AG04449 (cell line): Measurements from ENCODE around the gene ARMC6.

Source experiments
- CTCF ChIA-PET: fragments of 350-600 bp; formaldehyde crosslinking; extraction: SDS; loops from one replicate; lab custom pipeline; 2021; ENCODE audit warnings: antibody characterized with exemption; lab: Yijun Ruan, JAX
- POLR2A ChIA-PET: fragments of 400-600, 350-600 bp; formaldehyde crosslinking; extraction: SDS; loops from one replicate; lab custom pipeline; 2020; ENCODE audit warnings: antibody characterized with exemption, inconsistent platforms; lab: Yijun Ruan, JAX
- DNase-seq: peaks from one replicate; pipeline ENCODE4 v3.0.0-alpha.2; 2010; ENCODE audit warnings: low read depth, low spot score
- H3K4me3 ChIP-seq: 2 replicates; pipeline ENCODE4 v1.5.1; 2011; ENCODE audit warnings: low read depth, mild to moderate bottlenecking, control low read depth, low read length
- TF ChIP-seq, protein P1 (sequence below): IDR thresholded peaks from one replicate; pipeline ENCODE4 v1.5.1; 2011; ENCODE audit warnings: mild to moderate bottlenecking, moderate library complexity, low read length, control low read depth, inconsistent platforms; ENCODE audit not compliant: insufficient read depth; ENCODE audit errors: missing control alignments

The ARMC6 gene

DNA sequence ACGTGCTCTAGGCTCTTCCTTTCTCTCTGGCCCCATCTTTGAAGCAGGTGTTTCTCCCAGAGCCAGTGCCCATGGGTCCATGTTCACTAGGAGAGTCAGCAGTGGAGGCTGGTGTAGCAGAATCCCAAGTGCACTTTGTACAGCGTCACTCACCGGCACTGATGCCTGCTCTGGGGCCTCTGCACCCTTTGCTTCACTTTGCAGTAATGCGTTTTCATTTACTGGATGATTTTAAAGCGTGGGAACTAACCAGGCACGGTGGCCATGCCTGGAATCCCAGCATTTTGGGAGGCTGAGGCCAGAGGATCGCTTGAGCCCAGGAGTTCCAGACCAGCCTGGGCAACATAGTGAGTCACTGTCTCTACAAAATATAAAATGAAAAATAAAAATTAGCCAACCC is 61.1 kb downstream of the ARMC6 start:
- CTCF ChIA-PET, result no interaction called here

DNA sequence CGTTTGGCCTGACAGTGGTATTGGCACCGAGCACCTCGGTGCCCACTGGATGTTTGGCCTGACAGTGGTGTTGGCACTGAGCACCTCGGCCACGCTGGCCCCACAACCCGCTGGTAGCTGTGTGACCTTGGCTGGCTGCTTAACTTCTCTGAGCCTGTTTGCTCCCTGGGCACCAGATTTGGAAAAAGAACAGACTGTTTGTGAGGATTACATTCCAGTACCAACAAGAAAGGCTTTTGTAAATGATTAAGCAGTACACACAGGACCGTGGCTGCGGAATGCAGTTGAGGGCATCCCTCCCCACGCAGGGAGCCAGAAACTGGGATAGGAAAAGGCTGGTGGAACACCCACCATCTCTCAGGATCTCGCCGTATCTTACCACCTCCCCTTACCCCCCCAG is 62.3 kb downstream of the ARMC6 start:
- POLR2A ChIA-PET, result no interaction called here
- CTCF ChIA-PET, result no interaction called here
- no peak overlapping the region for H3K4me3 ChIP-seq
- TF ChIP-seq, protein P1, sequence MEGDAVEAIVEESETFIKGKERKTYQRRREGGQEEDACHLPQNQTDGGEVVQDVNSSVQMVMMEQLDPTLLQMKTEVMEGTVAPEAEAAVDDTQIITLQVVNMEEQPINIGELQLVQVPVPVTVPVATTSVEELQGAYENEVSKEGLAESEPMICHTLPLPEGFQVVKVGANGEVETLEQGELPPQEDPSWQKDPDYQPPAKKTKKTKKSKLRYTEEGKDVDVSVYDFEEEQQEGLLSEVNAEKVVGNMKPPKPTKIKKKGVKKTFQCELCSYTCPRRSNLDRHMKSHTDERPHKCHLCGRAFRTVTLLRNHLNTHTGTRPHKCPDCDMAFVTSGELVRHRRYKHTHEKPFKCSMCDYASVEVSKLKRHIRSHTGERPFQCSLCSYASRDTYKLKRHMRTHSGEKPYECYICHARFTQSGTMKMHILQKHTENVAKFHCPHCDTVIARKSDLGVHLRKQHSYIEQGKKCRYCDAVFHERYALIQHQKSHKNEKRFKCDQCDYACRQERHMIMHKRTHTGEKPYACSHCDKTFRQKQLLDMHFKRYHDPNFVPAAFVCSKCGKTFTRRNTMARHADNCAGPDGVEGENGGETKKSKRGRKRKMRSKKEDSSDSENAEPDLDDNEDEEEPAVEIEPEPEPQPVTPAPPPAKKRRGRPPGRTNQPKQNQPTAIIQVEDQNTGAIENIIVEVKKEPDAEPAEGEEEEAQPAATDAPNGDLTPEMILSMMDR, result no peak
- DNase-seq, result no peak

More for the DNA sequence above, 61.1 kb downstream of the ARMC6 start:
- DNase-seq, result no peak
- TF ChIP-seq, protein P1, result no peak
- POLR2A ChIA-PET, result no interaction called here
- H3K4me3 ChIP-seq, result no peak overlapping the region

DNA sequence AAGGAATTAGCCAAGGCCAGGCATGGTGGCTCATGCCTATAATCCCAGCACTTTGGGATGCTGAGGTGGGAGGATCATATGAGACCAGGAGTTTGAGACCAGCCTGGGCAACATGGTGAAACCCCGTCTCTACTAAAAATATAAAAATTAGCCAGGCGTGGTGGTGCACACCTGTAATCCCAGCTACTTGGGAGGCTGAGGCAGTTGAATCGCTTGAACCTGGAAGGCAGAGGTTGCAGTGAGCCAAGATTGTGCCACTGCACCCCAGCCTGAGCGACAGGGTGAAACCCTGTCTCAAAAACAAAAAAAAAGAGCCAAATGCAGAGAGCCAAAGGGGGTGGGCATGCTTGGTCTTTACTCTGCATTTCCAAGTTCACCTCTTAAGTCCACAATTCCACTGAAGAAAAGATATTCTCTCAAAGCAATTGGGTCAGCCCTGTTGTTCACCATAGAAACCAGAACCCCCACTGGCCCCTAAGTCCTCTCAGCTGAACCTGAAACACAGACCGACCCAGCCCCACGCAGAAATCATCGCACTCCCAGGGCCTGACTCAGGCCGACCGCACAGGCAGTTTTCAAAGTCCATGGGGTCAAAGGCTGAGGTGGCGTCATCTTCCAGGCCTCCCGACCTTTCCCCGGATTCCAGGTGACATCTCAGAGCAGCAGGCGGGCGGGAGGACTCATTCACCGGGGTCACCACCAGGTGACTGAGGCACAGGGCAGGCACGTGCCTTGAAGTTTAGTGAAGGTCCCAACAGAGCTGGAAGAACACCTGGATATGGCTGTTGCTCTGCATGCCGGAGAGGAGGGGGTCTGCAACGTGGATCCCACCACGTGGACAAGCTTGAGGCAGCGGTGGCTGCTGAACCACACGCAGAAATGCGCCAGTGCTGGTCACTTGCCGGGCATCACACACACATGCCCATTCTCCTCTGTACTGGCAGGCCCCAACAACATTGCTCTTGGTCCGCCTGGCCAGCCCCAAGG is 63.5 kb downstream of the ARMC6 start:
- ChIA-PET POLR2A (no interaction called here), CTCF (no interaction called here)
- DNase-seq, result no peak

DNA sequence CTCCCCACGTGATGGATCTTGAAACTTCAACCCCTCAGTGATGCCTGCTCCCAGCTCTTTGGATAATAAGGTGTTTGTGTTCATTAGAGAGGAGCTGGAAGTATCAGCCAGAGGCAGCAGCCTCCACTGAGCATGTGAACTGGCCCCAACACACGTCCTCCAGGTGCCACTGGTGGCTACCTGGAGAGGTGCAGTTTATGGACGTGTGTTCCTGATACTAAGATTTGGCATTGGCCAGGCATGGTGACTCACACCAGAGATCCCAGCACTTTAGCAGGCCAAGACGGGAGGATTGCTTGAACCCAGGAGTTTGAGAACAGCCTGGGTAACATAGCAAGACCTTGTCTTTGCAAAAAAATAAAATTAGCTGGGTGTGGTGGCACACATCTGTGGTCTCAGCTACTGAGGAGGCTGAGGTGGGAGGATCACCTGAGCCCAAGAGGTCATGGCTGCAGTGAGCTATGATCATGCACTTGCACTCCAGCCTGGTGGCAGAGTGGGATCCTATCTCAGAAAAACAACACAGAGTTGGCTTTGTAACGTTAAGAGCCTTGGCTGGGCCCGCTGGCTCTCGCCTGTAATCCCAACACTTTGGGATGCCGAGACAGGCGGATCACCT is 64.8 kb downstream of the ARMC6 start:
- no peak for DNase-seq
- H3K4me3 ChIP-seq, result no peak overlapping the region
- ChIA-PET POLR2A (no interaction called here), CTCF (no interaction called here)
- TF ChIP-seq, protein P1, result no peak

More for the DNA sequence above, 63.5 kb downstream of the ARMC6 start:
- TF ChIP-seq, protein P1, result no peak
- no peak overlapping the region for H3K4me3 ChIP-seq

DNA sequence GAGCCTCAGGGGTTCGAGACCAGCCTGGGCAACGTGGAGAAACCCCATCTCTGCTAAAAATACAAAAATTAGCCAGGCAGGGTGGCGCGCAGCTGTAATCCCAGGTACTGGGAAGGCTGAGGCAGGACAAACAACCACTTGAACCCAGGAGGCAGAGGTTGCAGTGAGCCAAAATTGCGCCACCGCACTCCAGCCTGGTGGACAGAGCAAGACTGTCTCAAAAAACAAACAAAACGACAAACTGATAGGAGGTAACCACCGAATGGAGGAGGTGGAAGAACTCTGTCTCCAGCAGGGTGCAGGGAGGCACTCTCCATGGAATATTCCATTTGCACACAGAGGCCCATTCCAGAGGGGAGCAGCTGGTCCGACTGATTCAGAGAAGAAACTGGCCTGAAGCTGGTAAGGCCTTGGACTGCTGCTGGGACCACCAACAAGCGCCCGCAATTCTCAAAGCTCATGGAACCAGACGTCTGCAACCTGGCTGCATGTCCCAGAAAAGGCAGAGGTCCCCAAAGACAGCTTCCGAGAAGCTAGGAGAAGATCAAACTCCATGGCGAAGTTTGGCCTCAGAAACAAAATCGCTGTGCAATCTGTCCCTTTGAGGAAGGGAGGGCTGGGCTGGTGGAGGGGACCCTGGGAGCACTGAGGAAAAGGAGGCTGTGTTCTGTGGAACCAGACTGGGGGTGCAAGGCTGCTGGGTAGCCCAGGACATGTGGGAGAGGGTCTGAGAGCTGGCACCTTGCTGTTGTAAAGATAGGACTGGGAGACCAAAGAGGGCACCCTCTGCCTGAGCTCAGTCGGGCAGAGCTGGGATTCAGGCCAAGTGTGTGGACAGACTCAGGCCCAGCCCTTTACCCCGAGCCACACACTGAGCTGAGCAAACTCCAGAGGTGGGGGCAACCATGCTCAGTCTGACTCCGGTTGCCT is 65.6 kb downstream of the ARMC6 start:
- CTCF ChIA-PET, result no interaction called here
- POLR2A ChIA-PET, result no interaction called here
- no peak for DNase-seq
- TF ChIP-seq, protein P1, result no peak
- no peak overlapping the region for H3K4me3 ChIP-seq
